HG02884 (cell line): ENCODE measurements around the gene TSC2.

ENCODE experiments used
- ATAC-seq: cut with Tn5 transposase; IDR thresholded peaks from one replicate; pipeline ENCODE4 v1.9.1; 2021; ENCODE audit warnings: mild to moderate bottlenecking, moderate library complexity; ENCODE audit not compliant: unreplicated experiment

The TSC2 gene

GRCh38 chr16:2042986-2043666 lies 4.7 kb upstream of the TSC2 start:
- ATAC-seq: no peak

DNA sequence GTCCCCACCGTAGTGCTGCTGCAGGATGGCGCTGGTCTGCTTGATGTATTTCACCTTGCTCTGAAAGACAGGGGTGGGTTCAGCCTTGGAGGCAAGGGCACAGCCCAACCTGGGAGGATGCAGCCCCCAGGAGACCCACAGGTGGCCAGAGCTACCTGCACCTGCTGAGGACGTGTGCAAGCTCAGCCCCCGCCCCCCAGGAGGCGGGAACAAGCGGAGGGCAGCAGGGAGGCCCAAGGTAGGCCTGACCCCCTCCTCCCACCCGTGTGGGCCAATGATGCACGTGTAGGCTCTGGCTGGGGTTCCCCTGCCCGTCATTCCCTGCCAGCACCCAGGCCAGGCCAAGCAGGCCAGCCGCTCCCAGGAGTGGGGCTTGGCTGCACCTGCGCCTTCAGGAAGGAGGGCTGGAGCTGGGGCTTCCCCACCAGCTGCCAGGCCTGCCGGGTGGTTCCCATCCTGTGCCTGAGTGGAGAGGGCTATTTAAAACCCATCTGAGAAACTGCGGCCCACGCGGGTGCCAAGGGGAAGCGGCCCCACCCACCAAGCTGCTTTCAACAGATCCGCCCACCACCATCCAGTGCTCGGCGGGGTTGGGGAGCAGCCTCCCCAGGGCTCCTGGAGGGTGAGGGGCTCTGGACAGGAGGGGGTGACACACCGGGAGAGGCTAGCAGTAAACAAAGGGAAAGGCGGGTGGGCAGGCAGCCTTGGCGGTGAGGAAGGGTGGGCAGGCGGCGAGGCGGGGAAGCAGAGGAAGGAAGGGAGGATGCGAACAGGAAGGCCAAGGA lies 3.9 kb upstream of the TSC2 start:
- no peak for ATAC-seq

DNA sequence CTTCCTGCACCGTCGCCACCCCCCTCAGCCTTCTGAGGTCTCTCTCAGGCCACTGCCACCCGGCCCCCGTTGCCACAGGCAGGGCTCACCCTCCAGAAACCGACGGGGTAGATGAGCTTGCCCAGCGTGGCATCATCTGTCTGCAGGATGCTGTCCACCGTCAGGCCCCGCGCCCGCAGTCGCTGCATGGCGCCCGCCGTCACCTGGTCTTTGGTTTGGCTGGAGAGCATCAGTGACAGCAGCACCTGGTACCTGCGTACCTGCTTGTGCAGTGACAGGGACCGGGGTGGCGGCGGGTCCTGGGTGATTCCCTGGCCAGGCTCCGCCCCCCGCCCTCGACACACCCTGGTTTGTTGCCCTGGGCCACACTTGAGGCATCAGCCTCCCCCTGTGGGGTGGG lies 3.2 kb upstream of the TSC2 start:
- ATAC-seq: no peak

- ATAC-seq: no peak
Observed at GRCh38 chr16:2045965-2046892, 1.6 kb upstream of the TSC2 start.

DNA sequence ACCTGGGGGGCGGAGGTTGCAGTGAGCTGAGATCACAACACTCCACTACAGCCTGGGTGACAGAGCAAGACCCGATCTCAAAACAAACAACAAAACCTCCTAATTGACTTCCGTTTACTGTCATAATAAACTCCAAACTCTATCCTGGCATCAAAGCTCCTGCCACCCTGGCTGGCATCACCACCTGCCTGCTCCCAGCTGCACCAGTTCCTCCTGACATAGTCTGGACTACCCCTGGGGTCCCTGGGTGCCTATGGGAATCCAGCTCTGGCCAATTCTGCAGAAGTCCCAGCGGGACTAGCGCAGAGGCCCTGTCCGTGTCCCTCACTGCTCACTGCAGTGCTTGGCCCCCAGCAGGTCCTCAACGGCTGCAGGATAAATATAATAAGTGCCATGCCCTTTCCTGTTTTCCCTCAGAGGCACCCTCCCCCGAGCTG lies 874 bp upstream of the TSC2 start:
- no peak for ATAC-seq

- no peak for ATAC-seq
Observed at GRCh38 chr16:2048116-2048543, 345 bp downstream of the TSC2 start.

DNA sequence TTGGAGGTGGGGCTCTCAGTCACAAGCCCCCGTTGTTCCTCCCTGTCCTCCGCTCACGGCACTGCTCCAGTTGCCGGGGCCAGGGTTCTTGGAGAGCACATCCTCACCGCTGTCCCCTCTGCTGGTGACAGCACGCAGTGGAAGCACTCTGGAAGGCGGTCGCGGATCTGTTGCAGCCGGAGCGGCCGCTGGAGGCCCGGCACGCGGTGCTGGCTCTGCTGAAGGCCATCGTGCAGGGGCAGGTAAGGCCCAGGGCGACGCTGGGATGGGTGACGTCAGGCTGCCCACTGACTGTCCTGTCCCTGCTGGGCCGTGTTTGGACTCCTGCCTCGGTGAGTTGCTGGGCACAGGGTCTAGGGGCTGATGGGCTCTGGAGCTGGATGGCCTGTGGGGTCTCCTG lies 5.4 kb downstream of the TSC2 start:
- ATAC-seq: no peak

GRCh38 chr16:2053897-2054296 lies 6.1 kb downstream of the TSC2 start:
- no peak for ATAC-seq

DNA sequence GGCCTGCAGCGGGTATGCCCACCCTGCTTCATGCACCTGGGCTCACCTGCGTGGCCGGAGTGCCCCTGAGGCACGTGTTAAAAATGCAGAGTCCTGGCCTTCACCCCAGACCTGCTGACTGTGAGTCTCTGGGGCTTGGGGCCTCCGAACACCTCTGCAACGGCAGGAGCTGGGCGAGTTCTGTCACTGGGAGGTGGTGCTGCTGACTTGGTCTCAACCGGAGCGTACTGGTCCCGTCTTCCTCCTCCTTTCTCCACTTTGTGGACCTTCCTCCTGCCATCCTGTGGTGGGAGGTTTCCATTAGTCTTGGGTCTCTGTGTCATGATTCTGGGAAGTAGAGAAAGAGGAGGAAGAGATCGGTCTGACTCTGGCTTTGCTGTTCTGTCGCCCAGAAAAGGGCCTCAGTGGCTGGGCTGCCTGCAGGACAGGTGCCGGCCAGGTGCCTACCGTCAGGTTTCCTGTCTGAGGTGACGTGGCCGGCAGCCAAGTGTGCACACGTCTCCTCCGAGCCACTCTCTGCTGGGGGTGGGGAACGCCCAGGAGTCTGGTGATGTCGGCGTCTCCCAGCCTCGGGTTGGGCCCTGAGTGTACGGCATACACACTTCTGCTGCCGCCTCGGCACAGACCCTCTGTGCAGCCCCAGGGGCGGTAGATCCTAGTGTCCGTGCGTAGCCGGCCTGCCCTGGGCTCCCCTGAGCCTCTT lies 6.9 kb downstream of the TSC2 start:
- ATAC-seq: no peak

DNA sequence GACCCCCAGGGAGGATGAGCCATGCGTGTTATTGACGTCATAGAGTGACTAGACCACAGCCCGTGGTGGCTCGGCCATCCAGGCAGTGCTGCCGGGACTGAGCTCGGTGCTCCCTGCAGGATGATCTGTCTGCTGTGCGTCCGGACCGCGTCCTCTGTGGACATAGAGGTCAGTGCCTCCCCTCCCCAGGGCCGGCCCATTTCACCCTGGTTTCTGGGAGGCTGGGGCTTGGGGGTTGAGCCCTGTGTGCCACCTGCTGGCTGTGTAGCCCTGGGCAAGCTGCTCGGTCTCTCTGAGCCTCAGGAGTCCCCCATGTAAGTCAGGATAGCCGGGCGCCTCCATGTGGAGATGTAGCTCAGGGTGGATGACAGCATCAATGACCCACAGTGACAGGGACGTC lies 8.3 kb downstream of the TSC2 start:
- ATAC-seq: no peak

- ATAC-seq: no peak
Observed at GRCh38 chr16:2056681-2057407, 9.1 kb downstream of the TSC2 start.

- ATAC-seq: no peak
Observed at GRCh38 chr16:2057438-2057837, 9.7 kb downstream of the TSC2 start.

DNA sequence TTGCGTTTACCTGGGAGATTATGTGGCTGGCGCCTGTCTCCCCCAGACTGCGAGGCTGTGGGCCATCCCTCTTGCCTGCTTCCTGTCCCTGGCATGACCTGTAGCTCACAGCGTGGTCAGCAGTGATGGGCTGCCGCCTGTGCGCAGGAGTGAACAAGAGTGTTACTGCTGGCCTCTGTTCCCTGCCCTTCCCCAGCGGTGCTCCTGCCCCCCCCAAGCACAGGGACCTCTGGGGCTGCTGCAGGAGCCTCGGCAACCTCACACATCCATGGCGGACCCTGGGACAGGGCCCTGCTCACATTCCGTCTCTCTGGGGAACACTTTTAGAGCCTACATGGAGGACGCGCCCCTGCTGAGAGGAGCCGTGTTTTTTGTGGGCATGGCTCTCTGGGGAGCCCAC lies 10.6 kb downstream of the TSC2 start:
- no peak for ATAC-seq

DNA sequence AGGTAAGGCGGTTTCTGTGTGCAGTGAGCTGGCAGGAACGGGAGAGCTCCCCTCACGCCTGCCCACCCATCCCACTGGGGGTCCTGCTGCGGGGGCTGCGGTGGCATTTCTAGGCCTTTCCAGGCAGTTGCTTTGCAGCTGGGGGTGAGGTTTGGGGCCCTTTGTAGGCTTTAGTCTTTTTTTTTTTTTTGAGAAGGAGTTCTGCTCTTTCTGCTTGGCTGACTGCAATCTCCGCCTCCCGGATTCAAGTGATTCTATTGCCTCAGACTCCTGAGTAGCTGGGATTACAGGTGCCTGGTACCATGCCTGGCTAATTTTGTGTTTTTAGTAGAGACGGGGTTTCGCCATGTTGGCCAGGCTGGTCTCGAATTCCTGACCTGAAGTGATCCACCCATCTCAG lies 11.1 kb downstream of the TSC2 start:
- no peak for ATAC-seq

DNA sequence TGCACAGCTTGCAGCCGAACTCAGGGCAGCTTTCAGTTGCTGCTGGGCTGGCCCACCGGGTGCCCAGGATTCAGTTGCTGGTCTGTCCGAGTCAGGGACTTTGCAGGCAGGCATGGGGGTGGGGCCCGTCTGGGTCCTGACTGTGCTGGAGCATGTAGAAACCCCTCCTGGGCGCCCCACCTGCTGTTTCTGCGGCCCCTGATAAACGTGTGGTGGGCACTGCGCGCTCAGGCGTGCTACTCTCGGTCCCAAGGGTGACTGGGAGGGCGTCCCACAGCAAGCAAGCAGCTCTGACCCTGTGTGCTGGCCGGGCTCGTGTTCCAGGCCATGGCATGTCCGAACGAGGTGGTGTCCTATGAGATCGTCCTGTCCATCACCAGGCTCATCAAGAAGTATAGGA lies 12.6 kb downstream of the TSC2 start:
- ATAC-seq: no peak

DNA sequence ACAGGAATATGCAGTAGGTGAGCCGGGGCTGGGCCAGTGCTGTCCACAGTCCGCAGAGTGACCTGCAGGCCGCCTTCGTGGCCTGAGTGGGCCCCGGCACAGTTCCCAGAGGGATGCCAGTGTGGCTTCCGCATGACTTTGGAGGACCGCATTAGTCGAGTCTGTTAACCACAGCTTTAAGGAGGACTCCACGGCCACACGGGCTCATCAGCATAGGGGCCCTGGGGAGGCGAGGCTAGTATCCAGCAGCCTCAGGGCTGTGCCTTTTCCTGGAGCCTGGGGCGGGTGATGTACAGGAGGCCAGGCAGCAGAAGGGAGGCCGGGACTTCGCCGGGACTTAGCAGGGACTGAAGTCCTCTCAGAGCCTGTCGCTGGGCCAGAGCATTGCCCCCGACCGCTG lies 13.2 kb downstream of the TSC2 start:
- ATAC-seq: no peak

- ATAC-seq: no peak
Observed at GRCh38 chr16:2061526-2061925, 13.7 kb downstream of the TSC2 start.

- no peak for ATAC-seq
Observed at GRCh38 chr16:2062801-2063200, 15.0 kb downstream of the TSC2 start.

DNA sequence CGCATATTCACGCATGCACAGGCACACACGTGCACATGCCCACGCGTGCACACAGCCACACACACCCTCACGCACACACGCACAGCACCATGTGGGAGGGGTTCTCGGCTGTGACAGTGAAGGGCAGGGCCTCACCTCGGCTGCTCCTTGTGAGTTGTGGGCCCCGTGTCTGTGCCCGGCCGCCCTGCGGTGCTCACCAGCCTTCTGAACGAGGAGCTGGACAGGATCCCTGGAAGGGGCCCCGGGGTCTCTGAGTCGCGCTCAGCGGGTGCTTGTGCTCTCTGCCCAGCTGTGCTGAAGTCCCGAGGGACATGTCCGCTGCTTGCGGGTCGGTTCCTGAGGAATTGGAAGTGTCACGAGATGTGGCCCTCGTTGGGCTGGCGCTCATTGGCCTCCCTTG lies 16.1 kb downstream of the TSC2 start:
- no peak for ATAC-seq

DNA sequence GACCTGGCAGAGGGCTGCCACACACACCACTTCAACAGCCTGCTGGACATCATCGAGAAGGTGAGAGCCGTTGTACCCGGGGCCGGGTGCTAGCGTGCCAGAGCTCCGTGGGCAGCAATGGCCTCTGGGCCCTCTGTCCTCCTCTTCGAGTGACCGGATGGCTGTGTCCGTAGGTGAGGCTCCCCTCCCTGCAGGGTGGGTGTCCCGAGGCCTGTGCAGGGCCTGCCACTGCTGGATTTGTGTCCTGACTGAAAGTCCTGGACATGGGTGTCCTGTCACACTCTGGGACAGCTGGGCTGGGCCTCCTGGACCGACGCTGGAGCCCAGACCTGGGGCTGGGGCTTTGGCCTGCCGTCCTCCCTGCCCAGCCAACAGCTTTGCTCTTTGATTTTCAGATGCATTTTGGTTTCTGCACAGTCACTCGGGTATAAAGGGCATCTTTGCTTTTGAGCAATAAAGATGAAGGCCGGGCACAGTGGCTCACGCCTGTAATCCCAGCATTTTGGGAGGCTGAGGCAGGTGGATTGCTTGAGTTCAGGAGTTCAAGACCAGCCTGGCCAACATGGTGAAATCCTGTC lies 16.7 kb downstream of the TSC2 start:
- ATAC-seq: no peak
